ENCODE data around the gene RPL38.

Gene RPL38

DNA sequence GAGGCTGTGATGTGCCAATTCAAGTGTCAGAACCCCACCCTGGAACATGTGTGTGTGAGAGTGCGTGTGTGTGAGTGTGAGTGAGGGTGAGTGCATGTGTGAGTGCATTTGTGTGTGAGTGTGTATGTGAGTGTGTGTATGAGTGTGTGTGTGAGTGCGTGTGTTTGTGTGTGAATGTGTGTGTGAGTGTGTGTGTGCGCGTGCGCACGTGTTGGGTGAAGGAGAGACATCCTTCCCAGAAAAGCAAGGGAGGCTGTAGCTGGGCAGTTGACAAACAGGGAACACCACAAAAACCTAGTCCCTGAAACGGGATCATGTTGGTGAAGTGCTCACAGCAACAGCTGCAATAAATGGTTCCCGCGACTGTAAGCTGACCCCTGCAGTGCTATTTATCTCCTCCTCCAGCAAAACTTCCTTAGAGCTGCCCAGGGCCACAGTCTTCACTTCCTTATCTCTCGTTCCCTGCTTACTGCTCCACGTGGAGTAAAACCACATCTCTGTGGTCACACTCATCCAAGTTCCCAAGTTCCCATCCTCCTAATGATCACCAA lies 40.1 kb upstream of the RPL38 start:
- TF ChIP-seq POLR2A (IDR thresholded peaks at IDR 0.05; ENCODE audit: low read depth, low read length) = no peak
- no peak for TF ChIP-seq POU2F2 (IDR thresholded peaks at IDR 0.05; ENCODE audit: low read depth, low read length)
- TF ChIP-seq TAF1 (IDR thresholded peaks at IDR 0.05; ENCODE audit: low read depth, low read length) = no peak
- TF ChIP-seq POLR2AphosphoS5 (IDR thresholded peaks at IDR 0.05; ENCODE audit: low read depth, low read length) = no peak
- no peak for TF ChIP-seq PAX5 (IDR thresholded peaks at IDR 0.05; ENCODE audit: insufficient read depth, low read length, severe bottlenecking)
- no peak for TF ChIP-seq SPI1 (IDR thresholded peaks at IDR 0.05; ENCODE audit: low read depth, low read length)
- no peak for DNase-seq (ENCODE audit: insufficient read length, low spot score)
- FAIRE-seq = peak; percentile 51

- no peak for DNase-seq (ENCODE audit: insufficient read length, low spot score)
- FAIRE-seq = no peak
- TF ChIP-seq TAF1 (IDR thresholded peaks at IDR 0.05; ENCODE audit: low read depth, low read length) = no peak
- TF ChIP-seq POLR2A (IDR thresholded peaks at IDR 0.05; ENCODE audit: low read depth, low read length) = no peak
- no peak for TF ChIP-seq SPI1 (IDR thresholded peaks at IDR 0.05; ENCODE audit: low read depth, low read length)
- no peak for TF ChIP-seq POLR2AphosphoS5 (IDR thresholded peaks at IDR 0.05; ENCODE audit: low read depth, low read length)
- TF ChIP-seq POU2F2 (IDR thresholded peaks at IDR 0.05; ENCODE audit: low read depth, low read length) = no peak
- TF ChIP-seq PAX5 (IDR thresholded peaks at IDR 0.05; ENCODE audit: insufficient read depth, low read length, severe bottlenecking) = no peak
Observed at GRCh38 chr17:74163836-74164235, 39.6 kb upstream of the RPL38 start.

GRCh38 chr17:74164446-74165045 lies 38.9 kb upstream of the RPL38 start:
- no peak for TF ChIP-seq PAX5 (IDR thresholded peaks at IDR 0.05; ENCODE audit: insufficient read depth, low read length, severe bottlenecking)
- no peak for TF ChIP-seq TAF1 (IDR thresholded peaks at IDR 0.05; ENCODE audit: low read depth, low read length)
- no peak for TF ChIP-seq SPI1 (IDR thresholded peaks at IDR 0.05; ENCODE audit: low read depth, low read length)
- TF ChIP-seq POU2F2 (IDR thresholded peaks at IDR 0.05; ENCODE audit: low read depth, low read length) = no peak
- TF ChIP-seq POLR2AphosphoS5 (IDR thresholded peaks at IDR 0.05; ENCODE audit: low read depth, low read length) = no peak
- TF ChIP-seq POLR2A (IDR thresholded peaks at IDR 0.05; ENCODE audit: low read depth, low read length) = no peak
- DNase-seq (ENCODE audit: insufficient read length, low spot score) = no peak
- no peak for FAIRE-seq

DNA sequence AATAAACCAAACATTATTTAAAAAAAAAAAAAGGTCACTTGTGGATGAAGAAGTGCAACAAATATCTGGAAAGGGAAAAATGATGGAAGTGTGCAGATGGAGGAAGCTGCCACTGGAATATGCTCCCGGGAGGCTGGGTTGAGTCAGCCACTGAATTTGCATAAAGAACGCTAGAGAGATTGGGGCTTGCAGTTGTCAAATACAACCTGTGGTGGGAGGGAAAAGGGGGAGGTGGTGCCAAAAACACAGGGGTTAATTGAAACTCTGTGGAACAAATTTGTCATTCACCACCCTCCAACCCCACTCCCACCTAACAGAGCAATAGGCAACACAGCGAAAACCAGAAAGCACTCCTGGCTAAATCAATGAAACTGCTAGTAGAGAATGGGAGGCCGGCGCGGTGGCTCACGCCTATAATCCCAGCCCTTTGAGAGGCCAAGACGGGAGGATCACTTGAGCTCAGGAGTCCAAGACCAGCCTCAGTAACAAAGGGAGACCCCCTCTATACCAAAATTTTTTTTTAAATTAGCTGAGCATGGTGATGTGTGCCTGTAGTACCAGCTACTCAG lies 37.6 kb upstream of the RPL38 start:
- no peak for DNase-seq (ENCODE audit: insufficient read length, low spot score)

GRCh38 chr17:74170924-74171323 lies 32.6 kb upstream of the RPL38 start:
- FAIRE-seq = no peak
- TF ChIP-seq POU2F2 (IDR thresholded peaks at IDR 0.05; ENCODE audit: low read depth, low read length) (no peak), TAF1 (IDR thresholded peaks at IDR 0.05; ENCODE audit: low read depth, low read length) (no peak), PAX5 (IDR thresholded peaks at IDR 0.05; ENCODE audit: insufficient read depth, low read length, severe bottlenecking) (no peak), SPI1 (IDR thresholded peaks at IDR 0.05; ENCODE audit: low read depth, low read length) (no peak), POLR2AphosphoS5 (IDR thresholded peaks at IDR 0.05; ENCODE audit: low read depth, low read length) (no peak), POLR2A (IDR thresholded peaks at IDR 0.05; ENCODE audit: low read depth, low read length) (no peak)
- DNase-seq (ENCODE audit: insufficient read length, low spot score) = no peak

More for the DNA sequence above, 37.6 kb upstream of the RPL38 start:
- no peak for FAIRE-seq
- TF ChIP-seq POLR2AphosphoS5 (IDR thresholded peaks at IDR 0.05; ENCODE audit: low read depth, low read length) = no peak

DNA sequence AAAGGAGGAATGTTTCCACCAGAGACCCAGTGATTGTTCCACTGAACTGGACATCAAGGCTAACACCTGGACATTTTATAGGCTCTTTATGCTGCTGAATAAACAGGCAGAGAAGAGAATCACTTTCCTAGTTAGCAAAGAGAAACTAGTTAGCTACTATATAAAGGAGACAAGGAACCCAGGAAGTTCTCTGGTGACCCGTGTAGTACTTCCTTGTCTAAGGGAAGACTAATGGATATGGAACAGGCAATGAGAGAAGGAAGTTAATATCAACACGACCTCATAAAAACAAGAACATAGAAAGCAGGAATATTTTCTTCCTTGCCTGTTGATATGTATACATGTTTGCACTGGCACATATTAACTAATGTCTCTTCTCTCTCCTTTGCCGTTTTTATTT lies 30.8 kb upstream of the RPL38 start:
- no peak for DNase-seq (ENCODE audit: insufficient read length, low spot score)
- TF ChIP-seq POU2F2 (IDR thresholded peaks at IDR 0.05; ENCODE audit: low read depth, low read length) (no peak), POLR2A (IDR thresholded peaks at IDR 0.05; ENCODE audit: low read depth, low read length) (no peak), PAX5 (IDR thresholded peaks at IDR 0.05; ENCODE audit: insufficient read depth, low read length, severe bottlenecking) (no peak), POLR2AphosphoS5 (IDR thresholded peaks at IDR 0.05; ENCODE audit: low read depth, low read length) (no peak), TAF1 (IDR thresholded peaks at IDR 0.05; ENCODE audit: low read depth, low read length) (no peak), SPI1 (IDR thresholded peaks at IDR 0.05; ENCODE audit: low read depth, low read length) (no peak)
- no peak for FAIRE-seq

DNA sequence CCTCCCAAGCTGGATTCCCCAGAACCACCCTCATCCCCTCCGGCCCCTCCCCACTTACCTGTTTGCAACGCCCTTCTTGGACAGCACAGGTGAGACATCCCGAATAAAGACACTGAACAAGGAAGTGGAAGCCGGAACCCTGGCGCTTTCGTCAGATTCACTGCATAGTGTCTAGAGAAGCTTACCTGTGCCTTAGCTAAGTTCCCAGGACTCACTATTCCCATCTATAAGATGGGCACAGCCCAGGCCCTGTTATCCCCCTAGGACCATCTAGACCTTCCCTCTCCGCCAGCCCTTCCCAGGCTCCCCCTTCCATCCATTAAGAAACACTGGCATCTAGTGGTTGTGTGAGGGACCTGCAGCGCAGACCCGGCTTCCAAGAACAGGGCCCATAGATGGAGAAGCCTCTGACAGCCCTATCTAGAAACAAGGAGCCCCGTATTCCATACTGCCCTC lies 26.9 kb upstream of the RPL38 start:
- DNase-seq (ENCODE audit: insufficient read length, low spot score) = peak; percentile 54
- FAIRE-seq = no peak
- TF ChIP-seq TAF1 (IDR thresholded peaks at IDR 0.05; ENCODE audit: low read depth, low read length) (no peak), POLR2AphosphoS5 (IDR thresholded peaks at IDR 0.05; ENCODE audit: low read depth, low read length) (no peak), SPI1 (IDR thresholded peaks at IDR 0.05; ENCODE audit: low read depth, low read length) (no peak), POLR2A (IDR thresholded peaks at IDR 0.05; ENCODE audit: low read depth, low read length) (no peak), PAX5 (IDR thresholded peaks at IDR 0.05; ENCODE audit: insufficient read depth, low read length, severe bottlenecking) (no peak), POU2F2 (IDR thresholded peaks at IDR 0.05; ENCODE audit: low read depth, low read length) (no peak)

GRCh38 chr17:74177018-74177450 lies 26.4 kb upstream of the RPL38 start:
- DNase-seq (ENCODE audit: insufficient read length, low spot score) (no peak), FAIRE-seq (no peak)
- TF ChIP-seq SPI1 (IDR thresholded peaks at IDR 0.05; ENCODE audit: low read depth, low read length) (no peak), TAF1 (IDR thresholded peaks at IDR 0.05; ENCODE audit: low read depth, low read length) (no peak), POLR2A (IDR thresholded peaks at IDR 0.05; ENCODE audit: low read depth, low read length) (no peak), POU2F2 (IDR thresholded peaks at IDR 0.05; ENCODE audit: low read depth, low read length) (no peak), PAX5 (IDR thresholded peaks at IDR 0.05; ENCODE audit: insufficient read depth, low read length, severe bottlenecking) (no peak), POLR2AphosphoS5 (IDR thresholded peaks at IDR 0.05; ENCODE audit: low read depth, low read length) (no peak)

GRCh38 chr17:74179576-74179975 lies 23.9 kb upstream of the RPL38 start:
- TF ChIP-seq POLR2A (IDR thresholded peaks at IDR 0.05; ENCODE audit: low read depth, low read length) (no peak), PAX5 (IDR thresholded peaks at IDR 0.05; ENCODE audit: insufficient read depth, low read length, severe bottlenecking) (no peak), SPI1 (IDR thresholded peaks at IDR 0.05; ENCODE audit: low read depth, low read length) (no peak), TAF1 (IDR thresholded peaks at IDR 0.05; ENCODE audit: low read depth, low read length) (no peak)
- FAIRE-seq (no peak), DNase-seq (ENCODE audit: insufficient read length, low spot score) (no peak)
